NB4 (cell line): ENCODE results near the gene CYP11A1.

Source experiments
- CTCF ChIP-seq: IDR thresholded peaks from one replicate; pipeline ENCODE4 v1.5.1; 2012; ENCODE audit warnings: low read depth, low read length
- MAX ChIP-seq: IDR thresholded peaks from 2 replicates; pipeline ENCODE4 v1.6.1; 2011; ENCODE audit warnings: low read depth, low read length

- TF ChIP-seq CTCF (no peak), MAX (no peak)
These were observed 10.7 kb upstream of the CYP11A1 start for GRCh38 chr15:74377831-74378766.
